WTC11 (cell line): ENCODE data around the gene PARD3B. TPM values are rescaled to one million over a fixed set of nuclear protein-coding genes. Genes with fewer than 3 reads are reported as not detected.

Experiments
- ATAC-seq: fragments of 200-7000 bp; cut with Tn5 transposase; 2 replicates; pipeline ENCODE4 v1.10.0; 2021; ENCODE audit warnings: mild to moderate bottlenecking, moderate library complexity
- CTCF ChIA-PET: fragments of 300-600 bp; sonication (Branson Sonifier 250); formaldehyde crosslinking; loops from one replicate; lab custom pipeline; 2021; ENCODE audit warnings: antibody characterized with exemption; lab: Charles Lee
- POLR2A ChIA-PET: fragments of 350-600 bp; sonication (Branson Sonifier 250); formaldehyde crosslinking; loops from one replicate; lab custom pipeline; 2021; ENCODE audit warnings: antibody characterized with exemption; lab: Charles Lee
- DNase-seq: peaks from one replicate; pipeline ENCODE4 v3.0.0; 2021; ENCODE audit warnings: low spot score
- H3K27ac Mint-ChIP-seq: 2 replicates; pipeline ENCODE4 v1.8.0; 2021; ENCODE audit warnings: mixed read lengths
- H3K27me3 Mint-ChIP-seq: 2 replicates; pipeline ENCODE4 v1.8.0; 2021; ENCODE audit warnings: low read depth, mild to moderate bottlenecking, moderate library complexity, mixed read lengths
- H3K36me3 Mint-ChIP-seq: 2 replicates; pipeline ENCODE4 v1.8.0; 2021; ENCODE audit warnings: mixed read lengths
- H3K4me1 Mint-ChIP-seq: 2 replicates; pipeline ENCODE4 v1.8.0; 2022; ENCODE audit warnings: mixed read lengths
- H3K4me3 Mint-ChIP-seq: 2 replicates; pipeline ENCODE4 v1.8.0; 2021; ENCODE audit warnings: mild to moderate bottlenecking, moderate library complexity, mixed read lengths
- H3K9me3 Mint-ChIP-seq: 2 replicates; pipeline ENCODE4 v1.8.0; 2021; ENCODE audit warnings: mixed read lengths
- CBFB ChIP-seq: sonication (generic); formaldehyde crosslinking; IDR thresholded peaks from 2 replicates; pipeline ENCODE4 v1.8.1; 2022; ENCODE audit warnings: mild to moderate bottlenecking, low read depth, missing genetic modification reagents
- FOXP1 ChIP-seq: sonication (generic); formaldehyde crosslinking; IDR thresholded peaks from 2 replicates; pipeline ENCODE4 v1.8.0; 2022; ENCODE audit warnings: missing genetic modification reagents, mild to moderate bottlenecking, moderate library complexity, borderline replicate concordance
- MXD4 ChIP-seq: fragments of 250-450 bp; sonication (Bioruptor Pico); IDR thresholded peaks from 2 replicates; pipeline ENCODE4 v1.8.0; 2021; ENCODE audit warnings: mild to moderate bottlenecking, moderate library complexity, borderline replicate concordance
- MYBL2 ChIP-seq: sonication (generic); formaldehyde crosslinking; IDR thresholded peaks from 2 replicates; pipeline ENCODE4 v1.8.1; 2023; ENCODE audit warnings: mild to moderate bottlenecking, moderate library complexity, missing genetic modification reagents
- NR1H2 ChIP-seq: sonication (generic); formaldehyde crosslinking; IDR thresholded peaks from 2 replicates; pipeline ENCODE4 v1.9.0; 2021; ENCODE audit warnings: mild to moderate bottlenecking, moderate library complexity, missing genetic modification reagents
- OVOL2 ChIP-seq: fragments of 250-450 bp; sonication (Bioruptor Pico); IDR thresholded peaks from 2 replicates; pipeline ENCODE4 v1.9.0; 2021; ENCODE audit warnings: mild to moderate bottlenecking, borderline replicate concordance
- PRRX2 ChIP-seq: fragments of 250-450 bp; sonication (Bioruptor Pico); IDR thresholded peaks from 2 replicates; pipeline ENCODE4 v1.8.0; 2021; ENCODE audit warnings: mild to moderate bottlenecking
- SMAD4 ChIP-seq: sonication (generic); formaldehyde crosslinking; IDR thresholded peaks from 2 replicates; pipeline ENCODE4 v1.8.0; 2022; ENCODE audit warnings: mild to moderate bottlenecking, missing genetic modification reagents
- SOX15 ChIP-seq: fragments of 250-450 bp; sonication (Bioruptor Pico); IDR thresholded peaks from 2 replicates; pipeline ENCODE4 v1.9.0; 2021; ENCODE audit warnings: mild to moderate bottlenecking
- ZNF416 ChIP-seq: fragments of 250-450 bp; sonication (Bioruptor Pico); IDR thresholded peaks from 2 replicates; pipeline ENCODE4 v1.9.0; 2021; ENCODE audit warnings: mild to moderate bottlenecking, inconsistent platforms
- total RNA-seq: library from RNA; stranded (reverse); gene quantifications from 3 replicates; pipeline ENCODE4 v1.2.3, GENCODE V29; 2021
- TF ChIP-seq, protein P1 (sequence below): sonication (generic); formaldehyde crosslinking; IDR thresholded peaks from 2 replicates; pipeline ENCODE4 v1.8.1; 2023; ENCODE audit warnings: mild to moderate bottlenecking, missing genetic modification reagents, moderate library complexity
- TF ChIP-seq, protein P2 (sequence below): sonication (generic); formaldehyde crosslinking; IDR thresholded peaks from 2 replicates; pipeline ENCODE4 v1.8.1; 2023; ENCODE audit warnings: mild to moderate bottlenecking, missing genetic modification reagents, moderate library complexity
- TF ChIP-seq, protein P3 (sequence below): sonication (generic); formaldehyde crosslinking; IDR thresholded peaks from 2 replicates; pipeline ENCODE4 v1.8.0; 2023; ENCODE audit warnings: mild to moderate bottlenecking, missing genetic modification reagents
- TF ChIP-seq, protein P4 (sequence below): sonication (generic); formaldehyde crosslinking; IDR thresholded peaks from 2 replicates; pipeline ENCODE4 v1.8.0; 2023; ENCODE audit warnings: missing genetic modification reagents, mild to moderate bottlenecking, borderline replicate concordance
- TF ChIP-seq, protein P5 (sequence below): sonication (generic); formaldehyde crosslinking; IDR thresholded peaks from 2 replicates; pipeline ENCODE4 v1.8.1; 2023; ENCODE audit warnings: mild to moderate bottlenecking, missing genetic modification reagents
- TF ChIP-seq, protein P6 (sequence below): sonication (generic); formaldehyde crosslinking; IDR thresholded peaks from 2 replicates; pipeline ENCODE4 v1.8.0; 2022; ENCODE audit warnings: mild to moderate bottlenecking, missing genetic modification reagents

PARD3B gene
- total RNA-seq, 1 experiment from 2014 or later = 5.6 TPM

DNA sequence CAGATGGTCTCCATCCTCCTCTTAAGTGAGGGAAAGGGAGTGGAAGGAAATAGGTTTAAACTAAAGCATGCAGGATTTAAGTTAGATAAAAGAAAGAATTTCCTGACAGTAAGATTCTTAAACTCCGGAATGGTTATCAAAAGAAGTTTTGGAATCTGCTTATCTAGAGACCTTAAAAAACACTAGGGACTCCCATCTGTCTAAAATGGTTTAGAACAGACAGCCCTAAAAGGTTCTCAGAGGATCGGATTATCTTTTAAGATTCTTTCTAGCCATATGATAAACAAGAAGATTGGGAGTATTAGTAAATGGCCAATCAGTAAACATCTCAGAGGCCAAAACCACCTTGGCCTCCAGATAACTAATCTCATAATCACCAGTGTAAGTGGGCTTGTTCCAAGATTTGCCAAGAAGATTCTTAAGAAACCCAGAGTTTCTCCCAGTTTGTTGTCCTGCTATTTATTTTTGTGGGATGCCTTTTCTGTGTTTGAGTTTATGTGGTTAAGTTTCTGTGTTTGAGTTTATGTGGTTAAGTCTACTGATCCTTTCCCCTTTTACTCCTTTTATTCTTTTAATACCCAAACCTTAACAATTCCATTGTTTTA is 822.2 kb downstream of the PARD3B start:
- no peak for DNase-seq
- no peaks in the 10 kb centered on the region for H3K36me3 Mint-ChIP-seq
- no peak overlapping the region for H3K4me3 Mint-ChIP-seq
- H3K27me3 Mint-ChIP-seq = no peaks in the 10 kb centered on the region
- H3K9me3 Mint-ChIP-seq = no peaks in the 10 kb centered on the region
- ATAC-seq = no peak
- H3K4me1 Mint-ChIP-seq = peaks cover 20% of the 10 kb centered on the region
- POLR2A ChIA-PET = no interaction called here
- H3K27ac Mint-ChIP-seq = no peak overlapping the region
- no peak for TF ChIP-seq NR1H2 (CRISPR knock-in tag)
- TF ChIP-seq SMAD4 (CRISPR knock-in tag) = no peak
- no peak for TF ChIP-seq MXD4
- CTCF ChIA-PET = no interaction called here

DNA sequence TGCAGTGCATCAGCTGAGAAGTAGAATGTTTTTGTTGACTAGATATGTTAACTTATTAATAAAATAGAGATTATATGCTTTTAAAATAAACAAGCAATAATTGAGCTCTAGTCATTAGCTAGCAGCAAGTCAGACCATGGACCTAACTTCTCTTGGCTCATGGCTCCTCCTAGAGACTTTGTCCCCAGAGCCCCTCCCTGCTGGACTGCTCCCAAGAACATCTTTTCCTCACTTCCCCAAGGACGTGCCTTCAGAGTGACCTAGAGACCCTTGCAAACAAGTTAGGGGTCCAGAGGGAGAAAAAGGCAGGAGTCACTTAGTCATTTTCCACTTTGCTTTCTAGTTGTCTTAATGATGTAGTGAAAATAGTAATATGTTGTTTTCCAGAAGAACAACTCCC is 824.5 kb downstream of the PARD3B start:
- no peaks in the 10 kb centered on the region for H3K27me3 Mint-ChIP-seq
- peaks cover 3% of the 10 kb centered on the region; the same call in 1 of the 2 replicates for H3K4me1 Mint-ChIP-seq
- H3K9me3 Mint-ChIP-seq = no peaks in the 10 kb centered on the region
- no peak for ATAC-seq
- TF ChIP-seq, protein P1, sequence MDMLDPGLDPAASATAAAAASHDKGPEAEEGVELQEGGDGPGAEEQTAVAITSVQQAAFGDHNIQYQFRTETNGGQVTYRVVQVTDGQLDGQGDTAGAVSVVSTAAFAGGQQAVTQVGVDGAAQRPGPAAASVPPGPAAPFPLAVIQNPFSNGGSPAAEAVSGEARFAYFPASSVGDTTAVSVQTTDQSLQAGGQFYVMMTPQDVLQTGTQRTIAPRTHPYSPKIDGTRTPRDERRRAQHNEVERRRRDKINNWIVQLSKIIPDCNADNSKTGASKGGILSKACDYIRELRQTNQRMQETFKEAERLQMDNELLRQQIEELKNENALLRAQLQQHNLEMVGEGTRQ (CRISPR knock-in tag) = no peak
- no peak for TF ChIP-seq SOX15 (CRISPR knock-in tag)
- no peak for TF ChIP-seq ZNF416 (CRISPR knock-in tag)
- TF ChIP-seq, protein P2, sequence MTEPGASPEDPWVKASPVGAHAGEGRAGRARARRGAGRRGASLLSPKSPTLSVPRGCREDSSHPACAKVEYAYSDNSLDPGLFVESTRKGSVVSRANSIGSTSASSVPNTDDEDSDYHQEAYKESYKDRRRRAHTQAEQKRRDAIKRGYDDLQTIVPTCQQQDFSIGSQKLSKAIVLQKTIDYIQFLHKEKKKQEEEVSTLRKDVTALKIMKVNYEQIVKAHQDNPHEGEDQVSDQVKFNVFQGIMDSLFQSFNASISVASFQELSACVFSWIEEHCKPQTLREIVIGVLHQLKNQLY = no peak
- TF ChIP-seq, protein P3, sequence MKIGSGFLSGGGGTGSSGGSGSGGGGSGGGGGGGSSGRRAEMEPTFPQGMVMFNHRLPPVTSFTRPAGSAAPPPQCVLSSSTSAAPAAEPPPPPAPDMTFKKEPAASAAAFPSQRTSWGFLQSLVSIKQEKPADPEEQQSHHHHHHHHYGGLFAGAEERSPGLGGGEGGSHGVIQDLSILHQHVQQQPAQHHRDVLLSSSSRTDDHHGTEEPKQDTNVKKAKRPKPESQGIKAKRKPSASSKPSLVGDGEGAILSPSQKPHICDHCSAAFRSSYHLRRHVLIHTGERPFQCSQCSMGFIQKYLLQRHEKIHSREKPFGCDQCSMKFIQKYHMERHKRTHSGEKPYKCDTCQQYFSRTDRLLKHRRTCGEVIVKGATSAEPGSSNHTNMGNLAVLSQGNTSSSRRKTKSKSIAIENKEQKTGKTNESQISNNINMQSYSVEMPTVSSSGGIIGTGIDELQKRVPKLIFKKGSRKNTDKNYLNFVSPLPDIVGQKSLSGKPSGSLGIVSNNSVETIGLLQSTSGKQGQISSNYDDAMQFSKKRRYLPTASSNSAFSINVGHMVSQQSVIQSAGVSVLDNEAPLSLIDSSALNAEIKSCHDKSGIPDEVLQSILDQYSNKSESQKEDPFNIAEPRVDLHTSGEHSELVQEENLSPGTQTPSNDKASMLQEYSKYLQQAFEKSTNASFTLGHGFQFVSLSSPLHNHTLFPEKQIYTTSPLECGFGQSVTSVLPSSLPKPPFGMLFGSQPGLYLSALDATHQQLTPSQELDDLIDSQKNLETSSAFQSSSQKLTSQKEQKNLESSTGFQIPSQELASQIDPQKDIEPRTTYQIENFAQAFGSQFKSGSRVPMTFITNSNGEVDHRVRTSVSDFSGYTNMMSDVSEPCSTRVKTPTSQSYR (CRISPR knock-in tag) = no peak
- no peak for TF ChIP-seq PRRX2 (CRISPR knock-in tag)
- TF ChIP-seq, protein P4, sequence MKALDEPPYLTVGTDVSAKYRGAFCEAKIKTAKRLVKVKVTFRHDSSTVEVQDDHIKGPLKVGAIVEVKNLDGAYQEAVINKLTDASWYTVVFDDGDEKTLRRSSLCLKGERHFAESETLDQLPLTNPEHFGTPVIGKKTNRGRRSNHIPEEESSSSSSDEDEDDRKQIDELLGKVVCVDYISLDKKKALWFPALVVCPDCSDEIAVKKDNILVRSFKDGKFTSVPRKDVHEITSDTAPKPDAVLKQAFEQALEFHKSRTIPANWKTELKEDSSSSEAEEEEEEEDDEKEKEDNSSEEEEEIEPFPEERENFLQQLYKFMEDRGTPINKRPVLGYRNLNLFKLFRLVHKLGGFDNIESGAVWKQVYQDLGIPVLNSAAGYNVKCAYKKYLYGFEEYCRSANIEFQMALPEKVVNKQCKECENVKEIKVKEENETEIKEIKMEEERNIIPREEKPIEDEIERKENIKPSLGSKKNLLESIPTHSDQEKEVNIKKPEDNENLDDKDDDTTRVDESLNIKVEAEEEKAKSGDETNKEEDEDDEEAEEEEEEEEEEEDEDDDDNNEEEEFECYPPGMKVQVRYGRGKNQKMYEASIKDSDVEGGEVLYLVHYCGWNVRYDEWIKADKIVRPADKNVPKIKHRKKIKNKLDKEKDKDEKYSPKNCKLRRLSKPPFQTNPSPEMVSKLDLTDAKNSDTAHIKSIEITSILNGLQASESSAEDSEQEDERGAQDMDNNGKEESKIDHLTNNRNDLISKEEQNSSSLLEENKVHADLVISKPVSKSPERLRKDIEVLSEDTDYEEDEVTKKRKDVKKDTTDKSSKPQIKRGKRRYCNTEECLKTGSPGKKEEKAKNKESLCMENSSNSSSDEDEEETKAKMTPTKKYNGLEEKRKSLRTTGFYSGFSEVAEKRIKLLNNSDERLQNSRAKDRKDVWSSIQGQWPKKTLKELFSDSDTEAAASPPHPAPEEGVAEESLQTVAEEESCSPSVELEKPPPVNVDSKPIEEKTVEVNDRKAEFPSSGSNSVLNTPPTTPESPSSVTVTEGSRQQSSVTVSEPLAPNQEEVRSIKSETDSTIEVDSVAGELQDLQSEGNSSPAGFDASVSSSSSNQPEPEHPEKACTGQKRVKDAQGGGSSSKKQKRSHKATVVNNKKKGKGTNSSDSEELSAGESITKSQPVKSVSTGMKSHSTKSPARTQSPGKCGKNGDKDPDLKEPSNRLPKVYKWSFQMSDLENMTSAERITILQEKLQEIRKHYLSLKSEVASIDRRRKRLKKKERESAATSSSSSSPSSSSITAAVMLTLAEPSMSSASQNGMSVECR (CRISPR knock-in tag) = no peak
- TF ChIP-seq, protein P5, sequence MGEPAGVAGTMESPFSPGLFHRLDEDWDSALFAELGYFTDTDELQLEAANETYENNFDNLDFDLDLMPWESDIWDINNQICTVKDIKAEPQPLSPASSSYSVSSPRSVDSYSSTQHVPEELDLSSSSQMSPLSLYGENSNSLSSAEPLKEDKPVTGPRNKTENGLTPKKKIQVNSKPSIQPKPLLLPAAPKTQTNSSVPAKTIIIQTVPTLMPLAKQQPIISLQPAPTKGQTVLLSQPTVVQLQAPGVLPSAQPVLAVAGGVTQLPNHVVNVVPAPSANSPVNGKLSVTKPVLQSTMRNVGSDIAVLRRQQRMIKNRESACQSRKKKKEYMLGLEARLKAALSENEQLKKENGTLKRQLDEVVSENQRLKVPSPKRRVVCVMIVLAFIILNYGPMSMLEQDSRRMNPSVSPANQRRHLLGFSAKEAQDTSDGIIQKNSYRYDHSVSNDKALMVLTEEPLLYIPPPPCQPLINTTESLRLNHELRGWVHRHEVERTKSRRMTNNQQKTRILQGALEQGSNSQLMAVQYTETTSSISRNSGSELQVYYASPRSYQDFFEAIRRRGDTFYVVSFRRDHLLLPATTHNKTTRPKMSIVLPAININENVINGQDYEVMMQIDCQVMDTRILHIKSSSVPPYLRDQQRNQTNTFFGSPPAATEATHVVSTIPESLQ (CRISPR knock-in tag) = no peak
- no peak overlapping the region for H3K4me3 Mint-ChIP-seq
- H3K27ac Mint-ChIP-seq = no peak overlapping the region
- ChIA-PET POLR2A (no interaction called here), CTCF (no interaction called here)
- DNase-seq = no peak
- H3K36me3 Mint-ChIP-seq = no peaks in the 10 kb centered on the region

DNA sequence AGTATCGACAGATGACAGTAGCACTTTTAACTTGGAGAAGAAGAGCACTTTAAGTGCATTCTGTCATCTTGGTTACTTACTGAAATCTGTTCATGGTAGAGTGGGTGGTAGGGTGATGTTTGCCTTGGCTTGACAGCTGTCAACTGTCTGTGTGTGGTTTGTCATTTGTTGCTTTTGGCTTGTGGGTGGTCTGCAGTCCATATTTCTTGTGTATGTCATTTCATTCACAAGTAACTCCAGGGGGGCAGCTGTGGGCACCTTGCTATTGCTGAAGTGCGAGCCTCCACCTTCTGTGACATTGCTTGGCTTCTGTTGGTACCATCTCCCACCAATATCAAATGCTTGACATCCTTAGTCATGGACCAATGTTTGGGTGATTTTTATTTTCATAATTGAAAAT is 825.5 kb downstream of the PARD3B start:
- no peak for TF ChIP-seq CBFB
- no peak for TF ChIP-seq FOXP1 (CRISPR knock-in tag)
- TF ChIP-seq OVOL2 (CRISPR knock-in tag) = no peak
- TF ChIP-seq MYBL2 (CRISPR knock-in tag) = no peak
- TF ChIP-seq, protein P6, sequence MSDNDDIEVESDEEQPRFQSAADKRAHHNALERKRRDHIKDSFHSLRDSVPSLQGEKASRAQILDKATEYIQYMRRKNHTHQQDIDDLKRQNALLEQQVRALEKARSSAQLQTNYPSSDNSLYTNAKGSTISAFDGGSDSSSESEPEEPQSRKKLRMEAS (CRISPR knock-in tag) = no peak
- TF ChIP-seq SOX15 (CRISPR knock-in tag) = no peak
- no peaks in the 10 kb centered on the region for H3K9me3 Mint-ChIP-seq
- no peak overlapping the region for H3K4me3 Mint-ChIP-seq
- DNase-seq (no peak), ATAC-seq (no peak)
- peaks cover 7% of the 10 kb centered on the region for H3K4me1 Mint-ChIP-seq
- H3K36me3 Mint-ChIP-seq = no peaks in the 10 kb centered on the region
- H3K27me3 Mint-ChIP-seq = no peaks in the 10 kb centered on the region
- POLR2A ChIA-PET = no interaction called here
- CTCF ChIA-PET = no interaction called here
- H3K27ac Mint-ChIP-seq = no peak overlapping the region
